OCI-LY3 (cell line): ENCODE data around the gene NFKB2.

Experiments
- H2AFZ ChIP-seq: fragments of 200-600, 300-600 bp; shearing (Covaris generic); 2 replicates; pipeline ENCODE4 v1.6.0; 2014; ENCODE audit warnings: antibody characterized with exemption, low read depth, low read length
- H3K27ac ChIP-seq: fragments of 200-600, 300-600 bp; sonication (generic); 2 replicates; pipeline ENCODE4 v1.5.1; 2014; ENCODE audit warnings: mild to moderate bottlenecking, low read length, moderate library complexity, mixed read lengths
- H3K27me3 ChIP-seq: fragments of 200-600, 300-600 bp; sonication (generic); 2 replicates; pipeline ENCODE4 v1.6.1; 2014; ENCODE audit warnings: low read depth, low read length, mixed read lengths
- H3K36me3 ChIP-seq: fragments of 200-600, 300-600 bp; sonication (generic); replicated peaks from 2 replicates; pipeline ENCODE3; 2014; ENCODE audit warnings: low read depth, low read length, mixed read lengths
- H3K4me1 ChIP-seq: fragments of 300-600, 200-600 bp; sonication (generic); 2 replicates; pipeline ENCODE4 v1.6.1; 2014; ENCODE audit warnings: low read length, mixed read lengths
- H3K4me2 ChIP-seq: fragments of 200-600, 300-600 bp; sonication (generic); 2 replicates; pipeline ENCODE4 v1.6.1; 2014; ENCODE audit warnings: low read length, mixed read lengths
- H3K4me3 ChIP-seq: fragments of 300-600, 200-600 bp; sonication (generic); 2 replicates; pipeline ENCODE4 v1.5.1; 2014; ENCODE audit warnings: antibody characterized with exemption, mild to moderate bottlenecking, low read length, moderate library complexity
- H3K79me2 ChIP-seq: fragments of 300-600, 200-600 bp; shearing (Covaris generic); 2 replicates; pipeline ENCODE4 v1.6.1; 2014; ENCODE audit warnings: mild to moderate bottlenecking, low read length, mixed read lengths
- H3K9ac ChIP-seq: fragments of 300-600, 200-600 bp; shearing (Covaris generic); 2 replicates; pipeline ENCODE4 v1.6.0; 2014; ENCODE audit warnings: mild to moderate bottlenecking, low read length, moderate library complexity
- H3K9me3 ChIP-seq: fragments of 200-600, 300-600 bp; shearing (Covaris generic); 2 replicates; pipeline ENCODE4 v1.6.1; 2014; ENCODE audit warnings: low read length, mixed read lengths; ENCODE audit not compliant: insufficient read depth
- H4K20me1 ChIP-seq: fragments of 200-600, 300-600 bp; sonication (generic); 2 replicates; pipeline ENCODE4 v1.6.1; 2016; ENCODE audit warnings: low read length, mixed read lengths; ENCODE audit not compliant: insufficient read depth
- CTCF ChIP-seq: fragments of 200-600, 300-600 bp; sonication (generic); IDR thresholded peaks from 2 replicates; pipeline ENCODE4 v1.5.1; 2014; ENCODE audit warnings: antibody characterized with exemption, low read length, low read depth
- EZH2phosphoT487 ChIP-seq: fragments of 200-600 bp; shearing (Covaris generic); IDR thresholded peaks from 2 replicates; pipeline ENCODE4 v1.6.1; 2018; ENCODE audit warnings: antibody characterized with exemption, mixed run types, low read depth

Gene NFKB2

GRCh38 chr10:102409604-102410428, 14.3 kb downstream of the NFKB2 start:
- Histone ChIP-seq H3K27me3 (no peaks in the 10 kb centered on the region), H3K9ac (peak overlapping the region; percentile 77), H3K36me3 (no peaks in the 10 kb centered on the region), H2AFZ (no peak overlapping the region; the same call in 1 of the 2 replicates), H4K20me1 (no peaks in the 10 kb centered on the region), H3K27ac (peak overlapping the region; percentile 32; the same call in 1 of the 2 replicates), H3K79me2 (no peaks in the 10 kb centered on the region), H3K4me1 (peaks cover 31% of the 10 kb centered on the region), H3K9me3 (no peaks in the 10 kb centered on the region), H3K4me3 (peak overlapping the region; percentile 87), H3K4me2 (peak overlapping the region; percentile 88)
- TF ChIP-seq EZH2phosphoT487: no peak
- TF ChIP-seq CTCF: no peak

- H3K36me3 ChIP-seq: no peaks in the 10 kb centered on the region
- H4K20me1 ChIP-seq: no peaks in the 10 kb centered on the region
- H3K79me2 ChIP-seq: no peaks in the 10 kb centered on the region
- H2AFZ ChIP-seq: no peak overlapping the region; the same call in 1 of the 2 replicates
- peak overlapping the region; percentile 77 for H3K9ac ChIP-seq
- H3K27ac ChIP-seq: peak overlapping the region; percentile 34; the same call in 1 of the 2 replicates
- no peaks in the 10 kb centered on the region for H3K27me3 ChIP-seq
- peak overlapping the region; percentile 87 for H3K4me3 ChIP-seq
- no peak for TF ChIP-seq EZH2phosphoT487
- peak overlapping the region; percentile 88 for H3K4me2 ChIP-seq
- H3K9me3 ChIP-seq: no peaks in the 10 kb centered on the region
- H3K4me1 ChIP-seq: peaks cover 34% of the 10 kb centered on the region
Measured at GRCh38 chr10:102410429-102411073, 15.0 kb downstream of the NFKB2 start.

- H3K9ac ChIP-seq: peak overlapping the region; percentile 77; the same call in 1 of the 2 replicates
- TF ChIP-seq EZH2phosphoT487 (no peak), CTCF (no peak)
- no peak overlapping the region for H2AFZ ChIP-seq
- H3K36me3 ChIP-seq: no peaks in the 10 kb centered on the region
- peak overlapping the region; percentile 87 for H3K4me3 ChIP-seq
- H3K79me2 ChIP-seq: no peaks in the 10 kb centered on the region
- peak overlapping the region; percentile 88 for H3K4me2 ChIP-seq
- H4K20me1 ChIP-seq: no peaks in the 10 kb centered on the region
- peaks cover 34% of the 10 kb centered on the region for H3K4me1 ChIP-seq
- no peak overlapping the region for H3K27ac ChIP-seq
- no peaks in the 10 kb centered on the region for H3K9me3 ChIP-seq
- H3K27me3 ChIP-seq: no peaks in the 10 kb centered on the region
Measured at GRCh38 chr10:102411341-102412255, 16.1 kb downstream of the NFKB2 start.

- H3K79me2 ChIP-seq: no peaks in the 10 kb centered on the region
- H3K36me3 ChIP-seq: no peaks in the 10 kb centered on the region
- H2AFZ ChIP-seq: no peak overlapping the region
- H3K4me2 ChIP-seq: no peak overlapping the region
- no peaks in the 10 kb centered on the region for H3K9me3 ChIP-seq
- H3K4me3 ChIP-seq: no peak overlapping the region
- no peaks in the 10 kb centered on the region for H3K27me3 ChIP-seq
- no peaks in the 10 kb centered on the region for H4K20me1 ChIP-seq
- H3K4me1 ChIP-seq: peaks cover 34% of the 10 kb centered on the region
- no peak overlapping the region for H3K9ac ChIP-seq
- TF ChIP-seq EZH2phosphoT487 (no peak), CTCF (no peak)
- no peak overlapping the region for H3K27ac ChIP-seq
Measured at GRCh38 chr10:102412293-102412692, 16.8 kb downstream of the NFKB2 start.
